GM10847 (cell line): ENCODE results near the gene PLA2G3.

Experiments used
- POLR2A ChIP-seq: IDR thresholded peaks from 2 replicates; pipeline ENCODE4 v1.6.1; 2011; ENCODE audit not compliant: insufficient read length; ENCODE audit errors: extremely low read depth

PLA2G3 gene

GRCh38 chr22:31153357-31153756 lies 13.0 kb upstream of the PLA2G3 start:
- TF ChIP-seq POLR2A: no peak

GRCh38 chr22:31151872-31152271 lies 11.6 kb upstream of the PLA2G3 start:
- TF ChIP-seq POLR2A: no peak

- TF ChIP-seq POLR2A: no peak
Measured at GRCh38 chr22:31150615-31151014, 10.3 kb upstream of the PLA2G3 start.

GRCh38 chr22:31148953-31149627 lies 8.8 kb upstream of the PLA2G3 start:
- no peak for TF ChIP-seq POLR2A

- no peak for TF ChIP-seq POLR2A
Measured at GRCh38 chr22:31148488-31148887, 8.2 kb upstream of the PLA2G3 start.

GRCh38 chr22:31144223-31144622 lies 3.9 kb upstream of the PLA2G3 start:
- TF ChIP-seq POLR2A: no peak

GRCh38 chr22:31143537-31143936 lies 3.2 kb upstream of the PLA2G3 start:
- TF ChIP-seq POLR2A: no peak

- no peak for TF ChIP-seq POLR2A
Measured at GRCh38 chr22:31143038-31143437, 2.7 kb upstream of the PLA2G3 start.

GRCh38 chr22:31142285-31142684 lies 2.0 kb upstream of the PLA2G3 start:
- no peak for TF ChIP-seq POLR2A

- no peak for TF ChIP-seq POLR2A
Measured at GRCh38 chr22:31141551-31141950, 1.2 kb upstream of the PLA2G3 start.

GRCh38 chr22:31140746-31141145 lies 438 bp upstream of the PLA2G3 start:
- TF ChIP-seq POLR2A: no peak

- no peak for TF ChIP-seq POLR2A
Measured at GRCh38 chr22:31139066-31139465, 1.2 kb downstream of the PLA2G3 start.

- no peak for TF ChIP-seq POLR2A
Measured at GRCh38 chr22:31138126-31138525, 2.2 kb downstream of the PLA2G3 start.

GRCh38 chr22:31137721-31138120 lies 2.6 kb downstream of the PLA2G3 start:
- no peak for TF ChIP-seq POLR2A

- no peak for TF ChIP-seq POLR2A
Measured at GRCh38 chr22:31136711-31137110, 3.6 kb downstream of the PLA2G3 start.

GRCh38 chr22:31136155-31136554 lies 4.2 kb downstream of the PLA2G3 start:
- TF ChIP-seq POLR2A: no peak

- no peak for TF ChIP-seq POLR2A
Measured at GRCh38 chr22:31135706-31136105, 4.6 kb downstream of the PLA2G3 start.
